Endodermal cell (in vitro differentiated cells): ENCODE data around the gene KIZ. TPM values are rescaled to one million over a fixed set of nuclear protein-coding genes. Genes with fewer than 3 reads are reported as not detected.

ENCODE experiments used
- DNase-seq: peaks from one replicate; pipeline ENCODE4 v3.0.0-alpha.2; 2017
- H3K27ac ChIP-seq: 2 replicates; pipeline ENCODE4 v1.5.1; 2013; ENCODE audit warnings: mild to moderate bottlenecking, low read depth, low read length, moderate library complexity
- H3K27me3 ChIP-seq: 2 replicates; pipeline ENCODE4 v1.6.1; 2013; ENCODE audit warnings: mild to moderate bottlenecking, low read length, moderate library complexity; ENCODE audit not compliant: insufficient read depth, control insufficient read depth, poor library complexity, severe bottlenecking
- H3K36me3 ChIP-seq: 2 replicates; pipeline ENCODE4 v1.7.0; 2013; ENCODE audit warnings: mild to moderate bottlenecking, low read length, moderate library complexity; ENCODE audit not compliant: control insufficient read depth, insufficient read depth
- H3K4me1 ChIP-seq: one replicate; pipeline ENCODE4 v1.7.0; 2013; ENCODE audit warnings: low read length; ENCODE audit not compliant: control insufficient read depth, insufficient read depth
- H3K4me3 ChIP-seq: 2 replicates; pipeline ENCODE4 v1.5.1; 2013; ENCODE audit warnings: mild to moderate bottlenecking, low read length, moderate library complexity
- H3K9ac ChIP-seq: 2 replicates; pipeline ENCODE4 v1.6.1; 2013; ENCODE audit warnings: mild to moderate bottlenecking, low read length, moderate library complexity; ENCODE audit not compliant: poor library complexity, severe bottlenecking; ENCODE audit errors: extremely low read depth
- H3K9me3 ChIP-seq: 2 replicates; pipeline ENCODE4 v1.6.1; 2013; ENCODE audit warnings: mild to moderate bottlenecking, low read length, moderate library complexity; ENCODE audit not compliant: control insufficient read depth
- H3K27ac Mint-ChIP-seq: 2 replicates; pipeline ENCODE4 v1.8.0; 2020; ENCODE audit warnings: mixed read lengths
- H3K27me3 Mint-ChIP-seq: 2 replicates; pipeline ENCODE4 v1.8.0; 2021; ENCODE audit warnings: mild to moderate bottlenecking, mixed read lengths; ENCODE audit not compliant: insufficient read depth
- H3K36me3 Mint-ChIP-seq: 2 replicates; pipeline ENCODE4 v1.8.0; 2020; ENCODE audit warnings: low read depth, mixed read lengths
- H3K4me1 Mint-ChIP-seq: 2 replicates; pipeline ENCODE4 v1.8.0; 2020; ENCODE audit warnings: mixed read lengths
- H3K4me3 Mint-ChIP-seq: 2 replicates; pipeline ENCODE4 v1.8.0; 2020; ENCODE audit warnings: mild to moderate bottlenecking, moderate library complexity, mixed read lengths
- H3K9me3 Mint-ChIP-seq: 2 replicates; pipeline ENCODE4 v1.8.0; 2020; ENCODE audit warnings: mild to moderate bottlenecking, mixed read lengths
- WGBS, 2 experiments: methylation state at CpG; one replicate each; pipeline versions ENCODE4 v1.1.5 to v1.1.7; 2013; ENCODE audit warnings: missing lambda C conversion rate in 2 of 2, mixed read lengths in 1 of 2; ENCODE audit not compliant: insufficient coverage in 1 of 2, insufficient read length in 1 of 2; 5-methylcytosine and 5-hydroxymethylcytosine counted together
- total RNA-seq, 2 donors: library from RNA; stranded (reverse); fragmentation: NEBNext Ultra II Directional in 1 of 2; extraction: Animal tissue kit (Norgen Biotek cat#: 25700) in 1 of 2; gene quantifications; 2 replicates in 1 of 2; 3 replicates in 1 of 2; pipeline ENCODE4 v1.2.1, GENCODE V29; 2021
- TF ChIP-seq, protein P1 (sequence below): fragments of 200-600 bp; sonication (generic); conservative IDR thresholded peaks from 2 replicates; pipeline ENCODE4 v1.5.0; 2021; ENCODE audit warnings: antibody characterized with exemption, mild to moderate bottlenecking

The KIZ gene
- total RNA-seq, 2 donors from 2014 or later, result 50.3 to 50.8 TPM

DNA sequence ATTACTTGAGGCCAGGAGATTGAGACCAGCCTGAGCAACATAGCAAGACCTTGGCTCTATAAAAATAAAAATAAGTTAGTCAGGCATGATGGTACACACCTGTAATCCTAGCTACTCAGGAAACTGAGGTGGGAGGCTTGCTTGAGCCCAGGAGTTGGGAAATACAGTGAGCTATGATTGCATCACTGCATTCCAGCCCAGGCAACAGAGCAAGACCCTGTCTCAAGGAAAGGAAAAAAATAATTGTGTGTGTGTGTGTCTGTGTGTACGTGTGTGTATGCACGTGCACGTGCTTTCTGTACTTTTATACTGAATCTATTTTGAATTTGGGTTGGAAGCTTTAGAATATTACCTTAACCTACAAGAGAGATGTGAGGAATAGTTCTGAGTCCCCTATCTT lies 58.9 kb downstream of the KIZ start:
- Mint-ChIP-seq H3K9me3 (no peaks in the 10 kb centered on the region), H3K4me1 (peaks cover 42% of the 10 kb centered on the region), H3K27me3 (no peaks in the 10 kb centered on the region), H3K27ac (no peak overlapping the region), H3K4me3 (no peak overlapping the region), H3K36me3 (peaks cover 12% of the 10 kb centered on the region)
- DNase-seq, result no peak
- no peak overlapping the region for H3K9ac ChIP-seq
- H3K9me3 ChIP-seq, result no peaks in the 10 kb centered on the region
- TF ChIP-seq, protein P1, sequence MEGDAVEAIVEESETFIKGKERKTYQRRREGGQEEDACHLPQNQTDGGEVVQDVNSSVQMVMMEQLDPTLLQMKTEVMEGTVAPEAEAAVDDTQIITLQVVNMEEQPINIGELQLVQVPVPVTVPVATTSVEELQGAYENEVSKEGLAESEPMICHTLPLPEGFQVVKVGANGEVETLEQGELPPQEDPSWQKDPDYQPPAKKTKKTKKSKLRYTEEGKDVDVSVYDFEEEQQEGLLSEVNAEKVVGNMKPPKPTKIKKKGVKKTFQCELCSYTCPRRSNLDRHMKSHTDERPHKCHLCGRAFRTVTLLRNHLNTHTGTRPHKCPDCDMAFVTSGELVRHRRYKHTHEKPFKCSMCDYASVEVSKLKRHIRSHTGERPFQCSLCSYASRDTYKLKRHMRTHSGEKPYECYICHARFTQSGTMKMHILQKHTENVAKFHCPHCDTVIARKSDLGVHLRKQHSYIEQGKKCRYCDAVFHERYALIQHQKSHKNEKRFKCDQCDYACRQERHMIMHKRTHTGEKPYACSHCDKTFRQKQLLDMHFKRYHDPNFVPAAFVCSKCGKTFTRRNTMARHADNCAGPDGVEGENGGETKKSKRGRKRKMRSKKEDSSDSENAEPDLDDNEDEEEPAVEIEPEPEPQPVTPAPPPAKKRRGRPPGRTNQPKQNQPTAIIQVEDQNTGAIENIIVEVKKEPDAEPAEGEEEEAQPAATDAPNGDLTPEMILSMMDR, result no peak
- H3K27ac ChIP-seq, result no peak overlapping the region
- H3K36me3 ChIP-seq, result no peaks in the 10 kb centered on the region
- no peaks in the 10 kb centered on the region for H3K27me3 ChIP-seq
- H3K4me1 ChIP-seq, result peaks cover 3% of the 10 kb centered on the region
- no peak overlapping the region for H3K4me3 ChIP-seq
- 100% methylated on average over 1 of the region's 3 CpGs; no CpG with 5 or more reads in 1 of the 2 experiments for WGBS, 2 experiments

DNA sequence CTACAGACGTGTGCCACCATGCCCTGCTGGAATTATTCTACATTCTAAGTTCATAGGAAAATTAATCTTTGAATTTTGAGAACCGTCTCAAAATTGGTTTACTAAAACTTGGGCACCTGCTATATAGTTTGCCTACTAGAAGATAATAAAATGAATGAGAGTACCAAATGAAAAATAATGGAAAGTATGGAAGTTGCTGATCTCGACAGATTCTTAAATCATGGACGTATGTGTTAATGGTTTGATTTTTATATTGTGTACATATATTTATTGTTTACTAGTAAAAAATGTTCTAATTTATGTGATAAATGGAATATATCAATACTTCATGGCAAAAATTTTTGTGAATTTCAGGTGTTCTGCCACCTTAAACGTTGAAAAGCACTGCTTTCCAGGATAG lies 60.0 kb downstream of the KIZ start:
- Mint-ChIP-seq H3K36me3 (peaks cover 12% of the 10 kb centered on the region), H3K4me3 (no peak overlapping the region), H3K9me3 (no peaks in the 10 kb centered on the region), H3K4me1 (peaks cover 41% of the 10 kb centered on the region), H3K27ac (no peak overlapping the region), H3K27me3 (no peaks in the 10 kb centered on the region)
- WGBS, 2 experiments, result 90 to 93% methylated on average over 2 to 4 of the region's 5 CpGs
- TF ChIP-seq, protein P1, result no peak
- Histone ChIP-seq H3K9me3 (no peaks in the 10 kb centered on the region), H3K27ac (no peak overlapping the region), H3K4me3 (no peak overlapping the region), H3K36me3 (no peaks in the 10 kb centered on the region), H3K27me3 (no peaks in the 10 kb centered on the region), H3K4me1 (peaks cover 3% of the 10 kb centered on the region), H3K9ac (no peak overlapping the region)
- DNase-seq, result no peak

DNA sequence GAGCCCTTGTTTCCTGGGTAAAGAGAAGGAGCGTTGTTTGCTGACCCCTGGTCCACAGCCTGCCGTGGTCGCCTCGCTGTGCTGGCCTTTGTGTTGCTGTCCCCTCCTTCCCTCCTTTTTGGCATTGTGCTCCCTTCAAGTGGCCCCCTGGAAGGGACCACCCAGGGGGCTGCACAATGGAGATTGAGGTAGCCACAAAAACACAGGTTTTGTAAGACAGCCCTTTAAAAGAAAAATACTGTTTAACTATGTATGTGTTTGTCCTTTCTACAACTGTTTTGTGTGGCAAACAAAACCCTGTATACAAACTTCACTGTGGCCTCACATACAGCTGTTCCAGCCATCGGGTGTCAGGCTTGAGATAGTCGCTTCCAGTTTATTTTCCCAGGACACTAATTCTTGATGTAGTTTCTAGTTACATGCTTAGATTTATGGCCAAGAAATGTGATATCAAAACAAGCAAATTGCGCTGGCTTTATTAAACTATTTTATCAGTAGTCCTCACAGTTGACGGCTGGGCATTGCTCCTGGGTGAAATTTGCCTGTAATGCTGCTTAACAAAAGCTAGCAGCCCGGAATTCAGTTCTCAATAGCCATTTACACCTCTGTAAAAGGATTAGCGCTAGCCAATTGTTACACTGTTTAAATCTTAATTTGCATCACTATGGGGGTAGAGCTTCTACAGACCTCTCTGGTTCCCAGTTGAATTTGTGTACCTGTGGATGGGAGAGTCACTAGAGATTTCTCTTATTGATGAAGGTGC lies 64.1 kb downstream of the KIZ start:
- Histone ChIP-seq H3K27me3 (no peaks in the 10 kb centered on the region), H3K9ac (peak overlapping the region; percentile 27), H3K36me3 (no peaks in the 10 kb centered on the region), H3K4me3 (peak overlapping the region; percentile 25), H3K4me1 (peaks cover 13% of the 10 kb centered on the region), H3K27ac (peak overlapping the region; percentile 40), H3K9me3 (no peaks in the 10 kb centered on the region)
- Mint-ChIP-seq H3K36me3 (peaks cover 12% of the 10 kb centered on the region), H3K9me3 (no peaks in the 10 kb centered on the region), H3K27me3 (no peaks in the 10 kb centered on the region), H3K4me3 (peak overlapping the region; percentile 46), H3K4me1 (peaks cover 58% of the 10 kb centered on the region), H3K27ac (peak overlapping the region; percentile 91)
- 3 to 4% methylated on average over 8 to 10 of the region's 10 CpGs for whole genome bisulfite sequencing, 2 experiments
- DNase-seq, result peak; percentile 86
- TF ChIP-seq, protein P1, result no peak
